DMS79 treated with DMSO at 0.1 percent for 48 hours (cell line): Measurements from ENCODE around the gene PAAF1.
A peak's percentile ranks its signal among the peaks of the same experiment; 100 is the strongest.
"Not testable (repeated sequence)": the region's sequence is repeated elsewhere in the genome, so short reads cannot be mapped to it uniquely, and the experiment has no call there.

Experiments used
- DNase-seq: peaks from one replicate; lab custom pipeline; 2025; lab: John Stamatoyannopoulos, UW

Gene PAAF1

DNA sequence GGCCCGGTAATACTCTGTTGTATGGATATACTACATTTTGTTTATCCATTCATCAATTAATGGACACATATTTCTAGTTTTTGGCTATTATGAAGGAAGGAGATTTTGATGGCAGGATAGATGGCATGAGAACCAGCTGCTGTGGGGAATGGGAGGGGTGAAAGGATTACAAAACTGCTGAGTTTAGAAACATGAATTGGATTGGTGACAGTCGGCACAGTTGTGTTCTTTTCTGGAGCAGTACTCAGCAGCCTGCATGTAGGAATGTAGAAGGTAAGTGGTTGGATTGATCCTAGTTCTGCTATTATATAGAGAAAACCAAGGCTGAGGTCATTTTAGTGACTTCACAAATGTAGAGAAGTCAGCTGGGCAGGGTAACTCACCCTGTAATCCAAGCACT lies 7.1 kb downstream of the PAAF1 start:
- DNase-seq: no peak

DNA sequence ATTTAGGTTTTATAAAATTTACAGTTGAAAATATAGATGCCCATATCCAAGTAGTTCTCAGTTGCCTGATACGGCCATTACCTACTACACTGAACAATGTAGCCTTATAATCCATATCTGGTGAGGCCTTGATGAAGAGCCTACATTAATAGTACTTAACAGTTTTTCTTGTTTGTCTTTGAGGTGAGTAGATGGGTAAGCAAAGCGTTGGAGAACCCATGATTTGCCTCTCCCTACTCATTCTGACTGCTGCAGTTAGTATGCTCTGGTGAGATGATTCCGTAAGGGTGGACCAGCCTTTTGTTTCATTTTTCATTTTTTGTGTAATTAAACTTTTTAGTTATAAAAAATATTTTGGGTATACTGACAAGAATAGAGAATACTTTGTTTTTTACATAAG lies 11.4 kb downstream of the PAAF1 start:
- DNase-seq: no peak

- DNase-seq: no peak
Observed at GRCh38 chr11:73889019-73889418, 12.2 kb downstream of the PAAF1 start.

- DNase-seq: no peak
Observed at GRCh38 chr11:73889536-73889935, 12.7 kb downstream of the PAAF1 start.

DNA sequence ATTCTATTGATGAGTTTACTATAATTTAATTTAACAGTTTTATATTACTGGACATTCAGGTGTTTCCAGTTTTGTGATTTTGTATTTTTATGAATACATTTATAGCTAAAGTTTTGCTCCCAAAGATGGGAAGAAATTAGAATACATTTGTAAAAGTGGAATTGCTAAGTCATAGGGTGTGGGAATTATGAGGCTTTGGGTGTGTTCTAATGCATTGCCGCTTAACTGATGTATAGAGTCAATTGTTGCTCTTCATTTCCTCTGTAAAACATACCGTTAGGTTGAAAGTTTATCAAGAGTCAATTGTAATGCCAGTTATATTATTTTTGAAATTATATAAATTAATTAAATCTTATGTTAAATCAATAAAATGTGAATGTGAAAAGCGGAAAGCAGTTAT lies 16.2 kb downstream of the PAAF1 start:
- DNase-seq: no peak

- DNase-seq: no peak
Observed at GRCh38 chr11:73894725-73895335, 18.0 kb downstream of the PAAF1 start.

DNA sequence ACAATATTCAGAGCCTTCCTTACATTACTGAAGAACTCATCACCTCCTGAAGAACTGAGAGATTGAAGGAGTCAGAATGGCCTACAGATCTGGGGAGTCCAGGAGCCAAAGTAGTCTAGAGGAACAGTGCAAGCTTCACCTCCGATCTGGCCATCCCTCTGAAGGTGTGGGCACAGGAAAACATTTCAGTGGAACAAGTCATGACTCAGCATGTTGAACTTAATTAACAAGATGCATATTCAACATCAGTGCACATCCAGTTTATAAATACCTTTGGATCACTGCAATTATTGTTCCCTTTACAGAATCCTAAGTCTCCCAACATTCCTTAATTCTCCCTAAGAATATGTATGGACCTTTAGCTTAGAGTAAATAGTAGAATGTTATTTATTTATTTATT lies 25.5 kb downstream of the PAAF1 start:
- no peak for DNase-seq

DNA sequence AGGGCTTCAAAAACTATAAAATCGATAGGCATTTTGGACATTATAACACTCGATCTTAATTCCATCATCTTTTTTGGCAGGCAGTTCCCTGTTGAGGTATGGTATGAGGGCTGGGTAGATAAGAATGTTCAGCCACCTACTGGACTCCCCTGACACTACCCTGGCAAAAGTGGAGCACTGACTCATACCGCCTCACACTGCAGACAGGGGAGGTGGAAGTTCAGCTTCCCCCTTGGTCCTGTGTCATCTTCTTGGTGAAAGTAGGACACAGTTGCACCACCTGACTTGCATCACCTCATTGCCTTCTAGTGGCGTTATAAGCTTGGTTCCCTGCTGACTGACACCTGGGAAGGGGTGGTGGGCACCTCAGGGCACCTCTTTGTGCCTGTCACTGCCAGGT lies 30.4 kb downstream of the PAAF1 start:
- DNase-seq: no peak

DNA sequence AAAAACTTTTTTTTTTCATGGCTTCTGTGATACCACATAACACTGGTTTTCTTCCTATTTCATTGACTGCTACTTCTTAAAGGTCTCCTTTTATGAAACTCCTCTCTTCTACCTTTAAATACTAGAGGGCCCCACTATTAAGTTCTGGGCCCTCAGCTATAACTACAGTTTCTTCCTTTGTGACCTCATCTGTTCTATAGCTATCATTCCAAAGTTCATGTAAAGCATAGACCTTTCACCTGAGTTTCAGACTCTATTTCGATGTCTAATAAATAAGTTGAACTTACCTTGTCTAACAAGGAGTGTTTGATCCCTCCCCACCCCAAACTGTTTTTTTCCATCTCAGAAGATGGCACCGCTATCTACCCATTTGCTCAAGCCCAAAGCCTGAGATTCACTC lies 35.2 kb downstream of the PAAF1 start:
- DNase-seq: no peak

- DNase-seq: no peak
Observed at GRCh38 chr11:73913472-73913871, 36.7 kb downstream of the PAAF1 start.

- DNase-seq: no peak
Observed at GRCh38 chr11:73914284-73914683, 37.5 kb downstream of the PAAF1 start.

DNA sequence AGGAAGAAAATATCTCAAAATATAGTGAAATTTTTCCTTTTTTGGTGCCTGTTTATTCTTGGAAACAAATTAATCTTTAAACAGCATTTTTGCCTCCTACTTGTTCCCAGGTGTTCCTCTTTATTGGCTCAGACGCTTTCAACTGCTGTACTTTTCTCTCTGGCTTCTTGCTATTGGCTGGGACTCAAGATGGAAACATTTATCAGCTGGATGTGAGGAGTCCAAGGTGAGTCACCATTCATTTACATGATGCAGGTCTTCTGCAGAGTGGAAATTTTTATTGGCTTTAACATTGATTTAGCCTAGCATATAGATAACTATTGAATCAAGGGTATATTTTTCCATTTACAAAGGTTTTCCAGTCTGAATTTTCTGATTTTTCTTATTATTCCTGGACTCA lies 39.6 kb downstream of the PAAF1 start:
- DNase-seq: no peak

GRCh38 chr11:73921180-73921579 lies 44.4 kb downstream of the PAAF1 start:
- no peak for DNase-seq

DNA sequence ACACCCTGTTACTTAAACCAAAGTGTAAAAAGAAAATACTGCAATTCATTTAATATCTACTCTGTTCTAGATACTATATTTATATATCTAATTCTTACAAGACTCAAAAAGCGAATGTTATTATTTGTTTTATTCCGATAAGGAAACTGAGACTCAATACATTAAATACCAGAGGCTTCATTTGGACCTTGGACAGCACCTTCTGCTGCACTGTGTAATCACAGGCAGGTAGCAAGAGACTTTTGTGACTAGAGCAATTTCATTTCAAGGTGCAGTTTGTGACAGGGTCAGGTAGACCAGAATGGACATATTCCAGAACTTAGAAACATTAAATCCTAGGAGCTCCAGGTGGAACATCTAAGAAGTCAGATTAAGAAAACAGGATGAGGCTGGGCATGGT lies 52.6 kb downstream of the PAAF1 start:
- no peak for DNase-seq

GRCh38 chr11:73931039-73931645 lies 54.3 kb downstream of the PAAF1 start:
- peak; percentile 90 for DNase-seq

DNA sequence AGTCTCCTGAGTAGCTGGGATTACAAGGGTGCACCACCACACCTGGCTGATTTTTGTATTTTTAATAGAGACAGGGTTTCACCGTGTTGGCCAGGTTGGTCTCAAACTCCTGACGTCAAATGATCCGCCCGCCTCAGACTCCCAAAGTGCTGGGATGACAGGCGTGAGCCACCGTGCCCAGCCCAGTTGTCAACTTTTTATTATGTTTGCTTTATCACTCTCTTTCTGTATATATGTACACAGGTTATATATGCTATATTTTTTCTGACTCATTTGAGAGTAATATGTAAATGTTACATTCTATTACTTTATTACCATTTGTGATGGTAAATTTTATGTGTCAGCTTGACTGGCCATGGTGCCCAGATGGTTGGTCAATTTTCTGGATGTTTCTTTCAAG lies 55.2 kb downstream of the PAAF1 start:
- DNase-seq: no peak

DNA sequence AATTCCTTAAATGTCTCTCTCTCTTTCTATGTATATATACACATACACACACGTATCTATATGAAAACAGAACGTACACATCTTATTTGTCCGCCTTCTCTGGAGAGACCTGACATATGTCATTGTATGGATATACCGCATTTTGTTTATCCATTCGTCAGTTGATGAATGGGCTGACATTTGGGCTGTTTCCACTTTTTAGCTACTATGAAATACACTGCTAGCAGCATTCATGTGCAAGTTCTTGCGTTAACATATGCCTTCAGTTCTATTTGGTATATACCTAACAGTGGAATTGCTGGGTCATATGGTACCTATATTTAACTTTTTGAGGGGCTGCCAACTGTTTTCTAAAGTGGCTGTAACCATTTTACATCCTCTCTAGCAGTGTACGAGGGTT lies 56.0 kb downstream of the PAAF1 start:
- no peak for DNase-seq

DNA sequence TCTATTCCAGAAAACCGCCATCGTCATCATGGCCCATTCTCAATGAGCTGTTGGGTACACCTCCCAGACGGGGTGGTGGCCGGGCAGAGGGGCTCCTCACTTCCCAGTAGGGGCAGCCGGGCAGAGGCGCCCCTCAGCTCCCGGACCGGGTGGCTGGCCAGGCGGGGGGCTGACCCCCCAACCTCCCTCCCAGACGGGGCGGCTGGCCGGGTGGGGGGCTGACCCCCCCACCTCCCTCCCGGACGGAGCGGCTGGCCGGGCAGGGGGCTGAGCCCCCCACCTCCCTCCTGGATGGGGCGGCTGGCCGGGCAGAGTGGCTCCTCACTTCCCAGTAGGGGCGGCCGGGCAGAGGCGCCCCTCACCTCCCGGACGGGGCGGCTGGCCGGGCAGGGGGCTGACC lies 59.2 kb downstream of the PAAF1 start:
- DNase-seq: not testable (repeated sequence)

GRCh38 chr11:73939096-73939495 lies 62.3 kb downstream of the PAAF1 start:
- peak; percentile 60 for DNase-seq

DNA sequence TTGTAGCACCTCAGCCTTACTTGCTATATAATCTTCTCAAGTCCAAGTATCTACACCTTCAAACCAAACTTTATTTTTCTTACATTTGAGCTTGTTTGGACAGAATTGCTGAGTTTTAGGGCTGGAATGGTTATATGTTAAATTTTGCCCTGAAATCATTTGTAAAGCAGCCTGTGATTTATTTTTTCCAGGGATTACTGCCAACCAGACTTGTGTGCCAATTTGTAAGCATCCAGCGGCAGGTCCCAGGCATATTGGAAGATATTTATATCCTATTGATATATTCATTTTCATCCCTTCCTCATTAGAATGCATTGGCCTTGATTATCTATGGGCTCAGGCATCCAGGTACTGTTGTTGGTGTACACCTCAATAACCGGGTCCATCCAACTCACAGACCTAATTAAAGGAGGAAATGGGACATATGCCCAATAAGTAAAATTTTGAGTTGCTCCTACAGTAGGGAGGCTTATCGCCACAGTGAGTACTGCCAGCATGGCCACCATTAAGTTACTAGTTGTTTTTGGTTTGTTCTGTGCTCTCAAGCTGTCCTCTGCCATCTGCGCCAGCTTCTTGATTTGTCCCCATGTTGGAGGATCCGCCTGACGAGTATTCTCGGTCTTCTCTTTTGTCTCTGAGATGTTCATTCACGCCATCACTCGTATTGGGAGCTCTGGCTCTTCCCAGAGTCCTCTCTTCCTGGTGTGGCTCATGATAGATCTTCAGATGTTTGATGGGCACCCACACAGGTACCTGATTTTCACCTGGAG lies 64.2 kb downstream of the PAAF1 start:
- DNase-seq: no peak

- DNase-seq: no peak
Observed at GRCh38 chr11:73942010-73942409, 65.2 kb downstream of the PAAF1 start.

DNA sequence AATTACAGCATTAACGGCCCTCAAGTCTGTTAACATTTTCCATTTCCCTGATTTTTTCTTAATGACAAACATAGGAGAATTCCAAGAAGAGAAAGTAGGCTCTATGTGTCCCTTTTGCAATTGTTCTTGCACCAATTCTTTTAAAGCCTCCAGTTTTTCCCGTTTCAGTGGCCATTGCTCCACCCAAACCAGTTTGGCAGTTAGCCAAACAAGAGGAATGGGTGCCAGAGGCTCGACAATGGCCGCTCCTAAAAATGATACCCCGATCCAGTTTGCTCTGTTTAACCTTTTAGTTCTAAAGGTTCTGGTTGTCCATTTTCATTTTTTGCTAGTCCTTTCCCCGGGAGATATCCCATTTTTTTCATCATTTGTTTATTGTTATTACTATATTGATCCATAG lies 67.3 kb downstream of the PAAF1 start:
- no peak for DNase-seq

- no peak for DNase-seq
Observed at GRCh38 chr11:73944901-73945300, 68.1 kb downstream of the PAAF1 start.

GRCh38 chr11:73945396-73945795 lies 68.6 kb downstream of the PAAF1 start:
- DNase-seq: no peak
